ENCODE results near the gene SERINC1.

Gene SERINC1

DNA sequence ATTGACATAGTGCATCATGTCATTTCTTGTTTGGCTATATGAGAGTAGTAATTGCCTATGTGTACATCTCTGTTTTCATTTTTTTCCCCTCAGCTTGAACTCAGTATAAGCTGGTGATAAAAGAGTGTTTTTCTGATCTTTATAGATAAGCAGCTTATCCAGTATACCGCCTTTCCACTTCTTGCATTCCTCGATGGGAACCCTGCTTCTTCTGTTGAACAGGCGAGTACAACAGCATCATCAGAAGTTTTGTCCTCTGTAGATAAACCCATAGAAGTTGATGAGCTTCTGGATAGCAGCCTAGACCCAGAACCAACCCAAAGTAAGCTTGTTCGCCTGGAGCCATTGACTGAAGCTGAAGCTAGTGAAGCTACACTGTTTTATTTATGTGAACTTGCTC lies 39.8 kb downstream of the SERINC1 start:
- DNase-seq, result no peak

DNA sequence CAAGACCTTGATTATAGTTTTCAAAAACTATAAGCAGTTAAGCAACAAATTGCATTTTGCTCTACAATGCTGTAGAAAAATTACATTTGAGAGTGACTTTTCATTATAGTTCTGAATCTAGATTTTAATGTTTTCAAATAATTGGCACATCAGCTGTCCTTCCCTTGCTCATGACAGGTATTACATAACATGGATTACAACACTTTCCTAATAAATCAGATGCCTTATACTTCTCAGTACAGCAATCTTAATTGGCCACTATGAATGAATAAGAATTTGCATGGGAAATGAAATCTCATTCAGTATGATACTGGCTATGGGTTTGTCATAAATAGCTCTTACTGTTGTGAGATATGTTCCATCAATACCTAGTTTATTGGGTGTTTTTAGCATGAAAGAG lies 42.3 kb downstream of the SERINC1 start:
- no peak for DNase-seq

DNA sequence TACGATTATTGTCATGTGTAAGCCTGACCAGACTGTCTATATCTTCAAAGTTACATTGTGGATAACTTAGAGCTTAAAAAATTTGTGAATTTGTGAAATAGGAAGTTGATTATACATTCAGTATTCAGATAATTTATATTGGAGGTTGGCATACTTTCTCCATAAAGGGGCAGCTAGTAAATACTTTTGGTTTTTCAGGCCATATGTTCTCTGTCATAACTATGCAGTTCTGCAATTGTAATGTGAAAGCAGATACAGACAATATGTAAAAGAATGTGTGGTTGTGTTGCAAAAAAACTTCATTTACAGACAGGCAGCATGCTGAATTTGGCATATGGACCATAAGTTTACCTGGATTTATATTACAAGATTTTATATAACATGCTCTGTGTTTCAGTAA lies 42.8 kb downstream of the SERINC1 start:
- no peak for DNase-seq

DNA sequence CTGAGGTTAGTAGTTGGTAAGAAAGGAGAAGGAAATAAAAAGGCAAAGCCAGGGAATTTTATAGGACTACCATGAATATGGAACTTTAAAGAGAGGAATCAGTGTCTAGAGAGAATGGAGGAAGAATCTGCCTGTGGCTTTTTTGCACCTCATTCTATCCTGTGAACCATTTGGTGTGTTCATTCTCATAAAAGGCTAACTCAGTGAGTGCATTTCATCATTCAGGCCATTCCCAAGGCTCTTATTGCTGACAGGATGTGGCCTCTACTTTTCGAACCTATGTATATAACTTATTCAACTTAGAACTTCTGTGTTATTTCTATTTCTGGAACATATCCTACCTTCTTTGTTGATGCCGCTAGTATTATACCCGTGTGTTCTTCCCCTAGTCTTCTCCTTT lies 45.0 kb downstream of the SERINC1 start:
- no peak for DNase-seq

DNA sequence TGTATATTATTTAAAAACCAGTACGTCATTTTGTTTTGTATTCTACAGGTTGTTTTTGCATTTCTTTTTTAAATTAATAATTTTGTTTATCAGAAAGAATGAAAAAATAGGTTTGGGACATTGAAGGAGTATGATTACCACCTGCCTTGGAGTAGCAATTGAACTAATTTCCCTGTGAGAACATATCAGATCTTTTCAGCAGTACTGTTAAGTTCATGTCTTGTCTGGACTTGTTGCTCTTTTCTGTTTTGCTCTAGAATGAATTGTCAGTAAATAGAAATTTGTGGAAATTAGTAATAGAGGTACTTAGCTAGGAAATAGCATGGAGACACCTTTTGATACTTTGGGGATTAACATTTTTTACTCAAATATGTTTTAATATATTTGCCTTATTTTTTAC lies 47.9 kb downstream of the SERINC1 start:
- no peak for DNase-seq

DNA sequence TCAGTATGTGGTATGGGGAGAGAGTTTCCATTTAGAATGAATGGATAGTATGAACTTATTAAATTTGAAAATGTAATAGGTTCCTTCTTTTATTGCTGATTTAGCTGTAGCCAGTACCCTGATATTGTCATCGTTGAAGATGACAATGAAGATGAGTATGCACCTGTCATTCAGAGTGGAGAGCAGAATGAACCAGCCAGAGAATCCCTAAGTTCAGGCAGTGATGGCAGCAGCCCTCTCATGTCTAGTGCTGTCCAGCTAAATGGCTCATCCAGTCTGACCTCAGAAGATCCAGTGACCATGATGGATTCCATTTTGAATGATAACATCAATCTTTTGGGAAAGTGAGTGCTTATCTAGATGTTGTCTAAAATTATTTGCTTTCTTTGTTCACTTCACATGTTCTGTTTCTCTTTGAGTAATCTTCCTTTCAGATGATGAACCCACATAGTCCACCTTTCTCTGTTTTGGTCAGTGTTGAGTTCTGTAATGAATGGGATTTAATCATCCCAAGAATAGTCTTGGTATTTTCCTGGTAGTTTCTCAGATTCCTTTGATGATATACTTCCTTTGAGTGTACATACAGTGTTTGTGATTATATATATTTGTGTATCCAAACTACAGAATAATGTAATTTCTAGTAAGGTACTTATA lies 48.9 kb downstream of the SERINC1 start:
- no peak for DNase-seq

DNA sequence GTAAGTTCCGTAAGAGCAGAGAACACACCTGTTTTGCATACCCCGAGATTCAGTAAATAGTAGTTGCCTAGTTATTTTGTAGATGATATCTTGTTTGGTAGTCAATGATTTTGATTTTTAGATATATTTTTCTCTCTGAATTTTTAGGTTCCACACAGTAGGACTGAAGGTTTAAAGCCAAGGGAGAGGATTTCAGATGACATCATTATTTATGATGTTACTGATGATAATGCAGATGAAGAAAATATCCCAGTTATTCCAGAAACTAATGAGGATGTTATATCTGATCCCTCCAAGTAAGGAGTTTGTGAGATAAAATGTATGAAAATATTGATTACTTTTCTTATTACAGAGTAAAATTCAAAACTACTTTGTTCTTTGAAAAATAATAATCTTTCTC lies 49.6 kb downstream of the SERINC1 start:
- no peak for DNase-seq

DNA sequence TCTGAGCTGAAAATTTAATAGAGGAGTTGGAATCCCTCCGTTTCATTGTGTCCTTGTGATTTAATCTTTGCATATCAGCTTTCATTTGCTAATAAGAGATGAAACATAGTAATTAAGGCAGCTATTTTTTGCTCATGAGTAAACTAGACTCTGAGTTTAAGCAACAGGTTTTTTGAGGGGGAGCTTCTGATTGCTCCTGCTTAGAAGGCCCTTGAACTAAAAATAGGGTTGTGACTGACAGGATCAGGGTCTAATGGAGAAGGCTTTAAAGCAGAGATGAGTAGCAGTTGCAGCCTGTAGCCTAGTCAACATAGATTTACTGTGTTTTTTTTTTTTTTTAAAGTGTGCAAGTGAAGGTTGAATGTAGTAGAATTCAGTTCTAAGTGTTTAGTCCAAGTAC lies 54.8 kb downstream of the SERINC1 start:
- no peak for DNase-seq

DNA sequence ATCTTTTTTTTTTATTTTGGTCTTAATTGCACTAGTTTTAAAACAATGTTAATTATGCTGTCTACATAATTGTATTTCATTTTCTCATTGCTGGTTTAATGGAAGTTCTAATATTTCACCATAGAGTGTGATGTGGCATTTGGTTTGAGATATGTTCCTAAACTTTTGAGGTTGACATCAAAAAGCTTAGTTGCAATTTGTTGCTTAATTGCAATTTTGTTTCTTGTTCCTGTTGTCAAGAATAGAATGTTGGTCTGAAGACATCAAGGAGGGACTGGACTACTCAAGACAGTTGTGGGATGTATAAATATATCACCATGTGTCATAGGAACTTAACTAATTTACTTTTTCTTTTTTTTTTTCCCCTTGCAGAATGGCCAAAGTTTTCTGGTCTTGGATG lies 59.6 kb downstream of the SERINC1 start:
- DNase-seq, result no peak

DNA sequence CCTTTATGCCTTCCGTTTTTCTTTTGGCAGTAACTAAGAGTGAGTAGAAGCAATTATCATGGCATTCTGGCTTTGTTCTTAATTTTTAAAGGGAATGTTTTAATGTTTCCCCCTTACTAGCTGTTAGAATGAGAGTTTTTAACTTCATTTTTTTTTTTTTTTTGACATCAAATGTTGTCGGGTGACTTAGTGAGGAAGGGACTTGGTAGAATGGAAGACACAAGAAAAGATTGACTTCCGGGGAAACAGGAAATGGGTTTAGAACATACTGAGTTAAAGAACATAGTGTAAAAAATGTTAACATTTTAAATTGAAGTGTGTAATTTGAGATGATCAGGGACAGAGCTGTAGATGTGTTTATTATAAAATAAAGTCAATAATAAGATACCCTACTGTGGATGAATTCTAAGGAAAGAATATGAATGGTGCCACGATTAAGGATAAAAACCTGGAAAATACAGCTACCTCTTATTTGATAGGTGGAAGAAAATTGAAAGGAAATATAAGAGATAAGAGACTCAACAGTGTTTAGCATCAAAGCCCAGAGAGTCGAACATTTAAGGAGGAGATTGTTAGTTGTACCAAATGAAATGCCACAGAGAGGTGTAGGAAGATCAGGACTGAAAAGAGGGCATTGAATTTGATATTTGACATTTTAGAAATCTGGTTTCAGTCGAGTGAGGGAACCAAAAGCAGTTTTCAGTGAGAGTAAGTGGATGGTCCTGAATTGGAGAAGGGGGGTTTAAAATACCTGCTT lies 62.7 kb downstream of the SERINC1 start:
- no peak for DNase-seq

DNA sequence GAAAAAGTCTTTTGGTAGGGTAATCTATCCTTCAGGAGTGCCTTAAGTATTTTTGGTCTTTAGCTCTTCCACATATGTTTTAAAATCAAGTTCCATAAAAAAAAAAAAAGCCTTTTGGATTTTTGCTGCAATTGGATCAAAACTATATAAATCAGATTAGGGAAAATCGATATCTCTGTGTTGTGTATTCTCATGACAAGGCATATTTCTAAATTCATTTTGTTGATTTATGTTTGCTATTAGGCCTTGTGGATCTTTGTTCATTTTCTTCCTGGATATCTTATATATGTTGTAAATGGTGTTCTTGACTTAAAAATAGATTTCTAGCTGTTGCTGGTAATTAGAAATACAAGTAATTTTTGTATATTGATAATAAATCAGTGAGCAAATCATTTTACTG lies 63.4 kb downstream of the SERINC1 start:
- DNase-seq, result no peak

DNA sequence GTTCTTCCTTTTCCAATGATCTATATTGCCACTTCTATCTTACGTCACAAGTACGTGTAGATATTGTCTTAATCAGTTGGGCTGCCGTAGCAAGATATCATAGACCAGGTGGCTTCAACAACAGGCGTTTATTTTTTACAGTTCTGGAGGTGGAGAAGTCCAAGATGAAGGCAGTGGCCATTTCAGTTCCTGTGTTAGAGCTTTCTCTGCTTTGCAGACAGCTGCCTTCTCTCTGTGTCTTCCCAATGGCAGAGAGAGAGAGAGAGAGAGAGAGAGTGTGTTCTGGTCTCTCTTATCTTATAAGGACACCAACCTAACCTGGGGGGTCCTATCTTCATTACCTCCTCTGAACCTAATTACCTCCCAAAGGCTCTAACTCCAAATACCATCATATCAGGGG lies 63.9 kb downstream of the SERINC1 start:
- DNase-seq, result no peak

DNA sequence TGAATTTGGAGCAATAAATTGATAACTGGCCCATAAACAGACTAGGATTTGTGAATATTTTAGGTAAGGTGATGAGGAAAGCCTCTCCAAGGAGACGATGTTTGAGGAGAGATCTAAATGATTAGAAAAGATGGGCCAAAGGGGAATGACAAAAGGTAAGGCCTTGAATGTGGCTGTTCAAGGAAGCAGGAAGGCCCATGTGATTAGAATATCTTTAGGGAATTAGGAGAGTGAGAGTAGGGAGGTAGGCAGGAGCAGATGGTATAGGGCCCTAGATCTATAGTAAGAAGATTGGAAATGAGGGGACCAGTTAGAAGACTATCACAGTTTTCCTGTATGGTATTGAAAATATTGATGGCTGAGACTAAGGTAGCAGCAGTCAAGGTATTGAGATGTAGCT lies 65.4 kb downstream of the SERINC1 start:
- DNase-seq, result no peak

DNA sequence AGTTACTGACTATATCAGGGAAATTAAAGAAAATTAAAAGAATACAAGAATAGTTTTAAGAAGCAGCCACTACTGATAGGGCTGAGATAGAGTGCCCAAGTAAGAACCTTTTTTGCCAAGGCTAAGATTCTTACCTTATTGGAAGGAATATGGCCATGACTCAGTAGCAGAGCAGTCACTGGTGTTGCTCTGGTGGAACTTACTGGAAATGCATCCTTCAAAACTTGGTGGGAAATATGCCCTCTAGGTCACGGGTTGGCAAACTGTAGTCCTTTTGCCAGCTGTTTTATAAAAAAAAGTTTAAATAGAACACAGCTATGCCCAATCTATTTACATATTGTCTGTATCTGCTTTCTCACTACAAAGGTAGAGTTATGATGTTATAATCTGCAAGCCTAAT lies 66.2 kb downstream of the SERINC1 start:
- no peak for DNase-seq

DNA sequence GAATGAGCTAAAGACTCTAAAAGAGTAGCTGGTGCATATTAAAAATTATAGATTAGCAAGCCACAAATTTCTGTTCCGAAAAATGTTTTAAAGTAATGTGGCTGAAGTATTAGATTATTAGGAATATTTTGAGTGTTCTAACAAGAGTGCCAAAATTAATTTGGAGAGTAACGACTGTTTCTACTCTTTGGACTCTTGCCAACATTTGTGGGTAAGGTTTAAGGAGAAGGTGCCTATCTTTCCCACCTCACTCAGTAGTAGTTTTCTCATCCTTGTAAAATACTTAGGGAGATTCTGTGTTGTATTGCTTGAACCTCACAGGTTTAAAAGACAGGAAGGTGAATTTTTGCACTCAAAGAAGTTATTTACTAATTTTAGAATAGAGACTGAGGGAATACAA lies 67.2 kb downstream of the SERINC1 start:
- no peak for DNase-seq

DNA sequence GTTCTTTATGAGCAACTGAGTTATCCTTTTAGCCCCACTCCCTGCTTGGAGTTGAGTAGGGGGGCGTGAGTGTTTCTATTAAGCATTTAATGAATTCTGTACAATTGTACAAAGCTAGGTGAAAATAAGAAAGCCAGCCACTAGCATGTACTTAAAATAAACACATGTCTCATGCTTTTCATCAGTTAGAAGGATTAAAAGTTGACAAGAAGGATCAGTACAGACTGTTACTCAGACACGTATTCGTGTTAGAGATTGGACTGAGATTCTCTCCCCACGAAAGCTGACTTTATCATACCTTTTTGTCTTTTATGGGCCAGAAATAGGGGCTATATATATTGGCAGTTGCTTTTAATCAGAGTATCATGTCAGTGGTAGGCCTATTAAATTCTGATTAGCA lies 70.5 kb downstream of the SERINC1 start:
- no peak for DNase-seq

DNA sequence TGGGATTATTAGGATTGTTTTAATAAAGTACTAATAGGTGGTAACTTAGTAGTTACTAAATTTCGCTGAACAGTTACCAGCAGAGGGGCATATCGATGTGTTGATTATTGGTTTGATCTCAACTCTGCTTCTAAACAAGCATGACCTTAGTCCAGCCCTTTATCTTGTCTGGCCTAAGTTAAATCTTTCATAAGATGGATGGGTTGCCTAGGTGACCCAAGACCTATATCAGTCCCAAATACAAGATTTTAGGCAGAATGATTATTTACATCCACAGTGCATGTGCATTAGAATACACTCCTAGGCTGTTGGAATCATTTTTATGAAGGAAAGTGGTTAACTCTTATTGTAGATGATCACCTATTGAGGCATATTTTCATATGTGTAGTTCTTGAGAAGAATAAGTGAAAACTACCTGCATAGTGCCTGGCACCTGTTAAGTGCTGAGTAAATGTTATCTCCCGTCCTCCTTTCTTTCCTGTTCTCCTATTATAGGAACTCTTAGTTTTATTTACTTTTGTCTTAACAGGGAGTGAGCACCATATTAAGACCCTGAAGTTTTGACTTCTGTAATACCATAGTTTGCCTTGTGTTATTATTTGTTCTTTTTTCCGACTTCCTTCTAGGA lies 71.0 kb downstream of the SERINC1 start:
- no peak for DNase-seq

DNA sequence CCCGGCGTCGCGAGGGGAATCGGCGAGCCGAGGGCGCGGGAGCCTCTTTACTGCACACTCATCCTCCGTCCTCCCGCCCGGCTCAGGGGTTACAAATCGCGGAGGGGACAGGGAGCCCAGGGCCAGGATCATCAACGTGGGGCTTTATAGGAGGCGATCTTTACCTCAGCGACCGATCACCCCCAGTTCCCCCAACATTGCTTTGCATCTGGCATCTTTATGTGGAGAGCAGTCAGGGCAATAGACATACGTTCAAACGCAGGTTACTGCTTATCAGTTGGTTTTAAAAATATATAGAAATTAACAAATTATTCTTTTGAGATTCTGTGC lies 71.5 kb downstream of the SERINC1 start:
- no peak for DNase-seq

DNA sequence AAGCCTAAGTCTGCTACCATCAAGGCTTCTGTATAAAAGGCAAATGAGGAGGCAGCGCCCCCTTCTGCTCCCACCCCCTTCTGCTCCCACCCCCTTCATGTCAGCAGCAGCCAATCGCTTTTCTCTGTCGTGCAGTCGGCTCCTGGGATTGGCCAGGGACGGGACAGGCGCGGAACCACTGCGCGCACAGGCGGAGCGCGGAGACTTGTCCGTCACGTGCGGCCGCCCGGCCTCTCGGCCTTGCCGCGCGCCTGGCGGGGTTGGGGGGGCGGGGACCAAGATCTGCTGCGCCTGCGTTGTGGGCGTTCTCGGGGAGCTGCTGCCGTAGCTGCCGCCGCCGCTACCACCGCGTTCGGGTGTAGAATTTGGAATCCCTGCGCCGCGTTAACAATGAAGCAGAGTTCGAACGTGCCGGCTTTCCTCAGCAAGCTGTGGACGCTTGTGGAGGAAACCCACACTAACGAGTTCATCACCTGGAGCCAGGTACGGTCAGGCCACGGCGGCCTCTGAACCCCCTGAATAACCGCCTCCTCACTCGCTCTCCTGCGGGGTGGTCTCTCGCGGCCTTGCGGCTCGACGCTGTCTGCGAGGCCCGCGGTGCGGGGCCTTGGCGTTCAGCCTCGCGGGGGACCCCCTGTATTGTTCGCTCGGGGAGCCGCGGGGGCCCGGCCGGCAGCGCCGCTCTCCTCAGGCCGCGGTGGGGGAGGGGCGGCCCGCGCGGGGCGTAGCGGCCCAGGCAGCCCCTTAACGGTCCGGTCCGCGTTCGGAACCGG lies 72.1 kb downstream of the SERINC1 start, which contains the start of gene HSF2:
TSS of gene HSF2 (plus strand) at position 305 of the 773 bp plus-strand sequence. CDS start at position 391, 86 bp downstream.
- DNase-seq, result peak; percentile 86

DNA sequence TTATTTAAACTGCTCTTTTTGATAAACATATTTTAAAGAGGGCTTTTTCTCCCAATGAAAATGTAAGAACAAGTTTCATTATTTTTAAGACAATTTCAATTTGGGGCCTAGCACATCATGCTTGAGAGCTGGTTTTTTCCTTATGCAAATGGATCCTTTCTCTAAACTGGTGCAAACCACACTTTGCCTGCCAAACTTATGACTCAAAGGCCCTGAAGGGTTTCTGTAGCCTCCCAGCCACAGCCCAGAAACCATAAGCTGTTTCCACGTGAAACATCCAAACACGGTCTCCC lies 72.6 kb downstream of the SERINC1 start:
- no peak for DNase-seq

DNA sequence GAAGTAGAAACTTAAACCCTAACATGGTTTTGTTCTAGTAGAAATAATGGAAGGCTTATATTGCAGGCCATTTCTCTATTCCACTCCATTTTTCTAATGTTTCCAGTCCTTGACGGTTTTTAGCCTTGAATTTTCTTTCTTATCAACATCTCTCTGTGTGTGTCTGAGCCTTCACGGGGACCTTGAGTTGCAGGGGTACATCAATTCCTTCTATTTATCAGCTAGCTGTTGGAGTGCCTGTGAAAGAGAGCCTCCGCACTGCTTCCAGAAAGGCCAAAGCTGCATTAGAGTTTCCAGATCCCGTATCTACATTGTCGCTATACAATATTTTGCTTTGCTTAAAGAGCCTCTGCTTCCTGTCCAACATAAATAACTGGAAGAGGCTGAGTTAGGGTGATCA lies 77.6 kb downstream of the SERINC1 start:
- DNase-seq, result no peak

DNA sequence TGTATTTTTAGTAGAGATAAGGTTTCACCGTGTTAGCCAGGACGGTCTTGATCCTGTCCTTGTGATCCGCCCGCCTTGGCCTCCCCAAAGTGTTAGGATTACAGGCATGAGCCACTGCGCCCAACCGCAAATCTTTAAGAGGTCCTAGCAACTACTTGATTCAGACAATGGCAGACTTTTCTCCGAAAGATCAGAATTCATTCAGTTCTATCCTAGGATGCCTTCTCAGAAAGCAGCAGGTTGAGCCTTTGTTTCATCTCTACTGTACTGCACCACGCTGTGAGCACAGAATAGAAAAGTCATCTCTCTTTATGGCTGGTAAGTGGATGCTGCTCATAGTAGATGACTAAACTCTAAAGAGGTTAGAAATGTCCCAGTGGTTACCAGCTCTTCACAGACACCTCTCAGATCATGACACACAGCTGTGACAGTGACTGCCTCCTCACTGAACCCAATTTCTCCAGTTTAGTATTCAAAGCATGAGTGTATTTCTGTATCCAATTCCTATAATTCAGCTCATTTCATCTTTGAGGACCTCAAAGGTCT lies 78.2 kb downstream of the SERINC1 start:
- DNase-seq, result no peak
